Measurements from ENCODE around the gene DAAM2. TPM values are rescaled to one million over a fixed set of nuclear protein-coding genes. Genes with fewer than 3 reads are reported as not detected.

DAAM2 gene
- total RNA-seq, 4 donors from 2014 or later: 200 to 373 (median 270) TPM

DNA sequence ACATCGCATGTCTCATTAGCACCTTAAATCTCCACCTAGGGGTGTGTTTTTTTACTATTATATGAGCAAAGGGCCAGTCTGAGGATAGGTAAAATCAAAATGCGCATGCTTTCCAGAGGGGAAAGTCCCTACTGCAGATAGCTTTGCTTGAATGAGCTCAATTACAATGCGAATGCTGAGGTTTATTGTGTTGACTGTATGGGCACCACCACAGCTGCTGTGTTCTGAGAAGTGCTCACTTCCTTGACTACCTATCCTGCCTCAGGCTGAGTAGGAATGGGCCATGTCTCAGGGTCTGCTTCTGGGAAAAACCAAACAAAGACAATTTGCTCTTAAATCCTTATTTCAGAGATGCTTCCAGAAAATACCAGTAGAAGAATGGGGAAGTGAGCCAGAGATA is 105.5 kb downstream of the DAAM2 start:
- Histone ChIP-seq H3K9me3 (no peaks in the 10 kb centered on the region), H3K4me1 (peaks cover 0 to 7% (median 0%) of the 10 kb centered on the region in 3 donors), H3K36me3 (peaks cover 7 to 99% of the 10 kb centered on the region in 2 donors), H3K4me3 (no peak overlapping the region), H3K27me3 (no peaks in the 10 kb centered on the region), H3K27ac (peak overlapping the region in 2 of 4 donors; percentile 18 to 28)
- no peak for TF ChIP-seq EP300 (IDR thresholded peaks at IDR 0.05)
- TF ChIP-seq CTCF (IDR thresholded peaks at IDR 0.05): no peak
- no peak for TF ChIP-seq POLR2A (IDR thresholded peaks at IDR 0.05)
- no peak for TF ChIP-seq POLR2AphosphoS5 (IDR thresholded peaks at IDR 0.05)
- ATAC-seq: no peak
- 84 to 93% methylated on average over 2 to 3 of the region's 3 CpGs for WGBS, 2 donors (ENCODE audit: low coverage in 1 of 2)

GRCh38 chr6:39898625-39899024 is 106.4 kb downstream of the DAAM2 start:
- peaks cover 7 to 100% of the 10 kb centered on the region in 2 donors for H3K36me3 ChIP-seq
- H3K27me3 ChIP-seq: no peaks in the 10 kb centered on the region
- H3K9me3 ChIP-seq: no peaks in the 10 kb centered on the region
- H3K27ac ChIP-seq: peak overlapping the region in 2 of 4 donors; percentile 29 to 37
- H3K4me3 ChIP-seq: no peak overlapping the region
- no peak for ATAC-seq
- TF ChIP-seq POLR2AphosphoS5 (IDR thresholded peaks at IDR 0.05) (no peak), CTCF (IDR thresholded peaks at IDR 0.05) (no peak), POLR2A (IDR thresholded peaks at IDR 0.05) (no peak), EP300 (IDR thresholded peaks at IDR 0.05) (no peak)
- WGBS, 2 donors (ENCODE audit: low coverage in 1 of 2): 86% methylated on average over 1 of the region's 4 CpGs; no CpG with 5 or more reads in 1 of the 2 donors
- H3K4me1 ChIP-seq: no peaks in the 10 kb centered on the region

GRCh38 chr6:39899554-39900295 is 107.5 kb downstream of the DAAM2 start:
- H3K4me3 ChIP-seq: no peak overlapping the region
- ATAC-seq: no peak
- 28 to 76% methylated on average over 3 to 6 of the region's 10 CpGs for WGBS, 2 donors (ENCODE audit: low coverage in 1 of 2)
- peak overlapping the region in 3 of 4 donors; percentile 29 to 58 (median 37) for H3K27ac ChIP-seq
- peaks cover 0 to 7% (median 0%) of the 10 kb centered on the region in 3 donors for H3K4me1 ChIP-seq
- TF ChIP-seq POLR2A (IDR thresholded peaks at IDR 0.05) (no peak), EP300 (IDR thresholded peaks at IDR 0.05) (no peak), POLR2AphosphoS5 (IDR thresholded peaks at IDR 0.05) (no peak)
- no peaks in the 10 kb centered on the region for H3K27me3 ChIP-seq
- peaks cover 7 to 100% of the 10 kb centered on the region in 2 donors for H3K36me3 ChIP-seq
- H3K9me3 ChIP-seq: no peaks in the 10 kb centered on the region

DNA sequence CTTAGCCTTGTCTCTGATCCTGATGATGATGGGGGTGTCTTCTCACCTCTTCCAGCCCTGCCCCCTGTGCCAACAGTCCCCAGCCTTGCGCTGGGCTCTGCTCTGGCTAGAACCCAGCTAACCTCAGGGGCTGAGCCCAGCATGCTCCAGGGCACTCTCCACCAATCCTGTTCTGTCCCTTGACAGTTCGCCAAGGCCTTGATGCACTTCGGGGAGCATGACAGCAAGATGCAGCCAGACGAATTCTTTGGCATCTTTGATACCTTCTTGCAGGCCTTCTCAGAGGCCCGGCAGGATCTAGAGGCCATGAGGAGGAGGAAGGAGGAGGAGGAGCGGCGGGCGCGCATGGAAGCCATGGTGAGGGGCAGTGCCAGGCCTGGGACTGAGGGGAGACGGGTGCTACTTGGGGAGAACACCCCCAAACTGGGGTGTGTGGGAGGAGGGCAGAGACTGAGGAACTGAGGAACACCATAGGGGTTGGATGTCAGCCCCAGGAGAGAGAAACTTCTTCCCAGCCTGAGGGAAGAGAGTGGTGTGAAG is 109.0 kb downstream of the DAAM2 start:
- no peaks in the 10 kb centered on the region for H3K9me3 ChIP-seq
- peaks cover 0 to 16% (median 0%) of the 10 kb centered on the region in 3 donors for H3K4me1 ChIP-seq
- peaks cover 7 to 90% of the 10 kb centered on the region in 2 donors for H3K36me3 ChIP-seq
- 80% methylated on average over 3 of the region's 10 CpGs; no CpG with 5 or more reads in 1 of the 2 donors for WGBS, 2 donors (ENCODE audit: low coverage in 1 of 2)
- no peak for ATAC-seq
- no peaks in the 10 kb centered on the region for H3K27me3 ChIP-seq
- peak overlapping the region in 3 of 4 donors; percentile 37 to 58 (median 45) for H3K27ac ChIP-seq
- H3K4me3 ChIP-seq: no peak overlapping the region
- TF ChIP-seq EP300 (IDR thresholded peaks at IDR 0.05) (no peak), POLR2A (IDR thresholded peaks at IDR 0.05) (no peak), CTCF (IDR thresholded peaks at IDR 0.05) (no peak), POLR2AphosphoS5 (IDR thresholded peaks at IDR 0.05) (no peak)

- ATAC-seq: no peak
Observed at GRCh38 chr6:39901670-39902069, 109.5 kb downstream of the DAAM2 start.

More at GRCh38 chr6:39901670-39902069, 109.5 kb downstream of the DAAM2 start:
- peaks cover 7 to 90% of the 10 kb centered on the region in 2 donors for H3K36me3 ChIP-seq
- H3K27ac ChIP-seq: peak overlapping the region in 3 of 4 donors; percentile 37 to 58 (median 45)
- H3K4me1 ChIP-seq: peaks cover 0 to 16% (median 0%) of the 10 kb centered on the region in 3 donors
- no peak overlapping the region for H3K4me3 ChIP-seq
- WGBS, 2 donors (ENCODE audit: low coverage in 1 of 2): 82 to 85% methylated on average over 2 to 8 of the region's 19 CpGs
- no peak for TF ChIP-seq EP300 (IDR thresholded peaks at IDR 0.05)
- peak; percentile 20 for TF ChIP-seq POLR2AphosphoS5 (IDR thresholded peaks at IDR 0.05)
- H3K9me3 ChIP-seq: no peaks in the 10 kb centered on the region
- H3K27me3 ChIP-seq: no peaks in the 10 kb centered on the region
